Mesenchymal stem cell (in vitro differentiated cells and primary cell): Measurements from ENCODE around the gene TTC21B.
A peak's percentile ranks its signal among the peaks of the same experiment; 100 is the strongest.

Source experiments
- DNase-seq: peaks from one replicate; pipeline ENCODE4 v3.0.0-alpha.2; 2013
- H2AFZ ChIP-seq: one replicate; pipeline ENCODE4 v1.6.1; 2013; ENCODE audit warnings: low read depth, mild to moderate bottlenecking, control low read depth, inconsistent platforms, low read length, moderate library complexity
- H2AK5ac ChIP-seq: 2 replicates; pipeline ENCODE4 v1.6.1; 2013; ENCODE audit warnings: low read length, moderate library complexity, mild to moderate bottlenecking, inconsistent platforms; ENCODE audit not compliant: severe bottlenecking
- H2BK120ac ChIP-seq: one replicate; pipeline ENCODE4 v1.6.1; 2013; ENCODE audit warnings: low read depth, mild to moderate bottlenecking, inconsistent platforms, low read length, moderate library complexity
- H2BK12ac ChIP-seq, 2 experiments: one replicate each; pipeline ENCODE4 v1.6.1; 2013; ENCODE audit warnings: inconsistent platforms in 2 of 2, low read length in 2 of 2, mild to moderate bottlenecking in 2 of 2, moderate library complexity in 2 of 2, control low read depth in 1 of 2
- H2BK15ac ChIP-seq: one replicate; pipeline ENCODE4 v1.6.1; 2013; ENCODE audit warnings: mild to moderate bottlenecking, low read depth, inconsistent platforms; ENCODE audit not compliant: poor library complexity, severe bottlenecking
- H2BK5ac ChIP-seq: 2 replicates; pipeline ENCODE4 v1.6.1; 2013; ENCODE audit warnings: low read depth, mild to moderate bottlenecking, low read length, control low read depth, inconsistent platforms; ENCODE audit not compliant: poor library complexity, severe bottlenecking
- H3K14ac ChIP-seq, 2 experiments: one replicate each; pipeline ENCODE4 v1.6.1; 2013; ENCODE audit warnings: inconsistent platforms in 2 of 2, low read length in 2 of 2, control low read depth in 1 of 2, mild to moderate bottlenecking in 1 of 2, moderate library complexity in 1 of 2
- H3K18ac ChIP-seq, 2 experiments: one replicate each; pipeline ENCODE4 v1.6.1; 2013; ENCODE audit warnings: inconsistent platforms in 2 of 2, low read length in 2 of 2, control low read depth in 1 of 2, low read depth in 1 of 2, mild to moderate bottlenecking in 1 of 2
- H3K23ac ChIP-seq, 2 experiments: one replicate each; pipeline ENCODE4 v1.6.1; 2013; ENCODE audit warnings: inconsistent platforms in 2 of 2, low read length in 2 of 2, mild to moderate bottlenecking in 2 of 2, moderate library complexity in 2 of 2, control low read depth in 1 of 2
- H3K27ac ChIP-seq: 2 replicates; pipeline ENCODE4 v1.5.1; 2013; ENCODE audit warnings: mild to moderate bottlenecking, moderate library complexity, low read length, control low read depth, inconsistent platforms; ENCODE audit not compliant: poor library complexity, severe bottlenecking
- H3K27me3 ChIP-seq, 2 experiments: 2 replicates each; pipeline versions ENCODE4 v1.6.1 to v1.7.0; 2013; ENCODE audit warnings: low read length in 2 of 2, mild to moderate bottlenecking in 2 of 2, moderate library complexity in 2 of 2, control low read depth in 1 of 2, inconsistent platforms in 1 of 2; ENCODE audit not compliant: control insufficient read depth in 1 of 2, insufficient read depth in 1 of 2
- H3K36me3 ChIP-seq, 2 experiments: 2 replicates each; pipeline versions ENCODE4 v1.6.1 to v1.7.0; 2013; ENCODE audit warnings: low read length in 2 of 2, control low read depth in 1 of 2, inconsistent platforms in 1 of 2, low read depth in 1 of 2, mild to moderate bottlenecking in 1 of 2; ENCODE audit not compliant: insufficient read depth in 2 of 2, control insufficient read depth in 1 of 2
- H3K4ac ChIP-seq, 2 experiments: one replicate each; pipeline ENCODE4 v1.6.1; 2013; ENCODE audit warnings: inconsistent platforms in 2 of 2, low read length in 2 of 2, mild to moderate bottlenecking in 2 of 2, moderate library complexity in 2 of 2, control low read depth in 1 of 2, low read depth in 1 of 2
- H3K4me1 ChIP-seq: 2 replicates; pipeline ENCODE4 v1.6.1; 2013; ENCODE audit warnings: low read depth, low read length, control low read depth; ENCODE audit not compliant: control insufficient read depth, insufficient read depth
- H3K4me2 ChIP-seq: 2 replicates; pipeline ENCODE4 v1.6.1; 2013; ENCODE audit warnings: low read length, mild to moderate bottlenecking, inconsistent platforms; ENCODE audit not compliant: poor library complexity, severe bottlenecking
- H3K4me3 ChIP-seq, 2 experiments: 2 replicates each; pipeline versions ENCODE4 v1.5.1 to v1.7.0; 2013; ENCODE audit warnings: low read length in 2 of 2, mild to moderate bottlenecking in 2 of 2, control low read depth in 1 of 2, low read depth in 1 of 2; ENCODE audit not compliant: insufficient read depth in 1 of 2
- H3K79me1 ChIP-seq: replicated peaks from 2 replicates; pipeline ENCODE4 v1.6.1; 2013; ENCODE audit warnings: mild to moderate bottlenecking, control low read depth, low read length, inconsistent platforms; ENCODE audit not compliant: poor library complexity, severe bottlenecking
- H3K9ac ChIP-seq: 2 replicates; pipeline ENCODE4 v1.7.0; 2013; ENCODE audit warnings: mild to moderate bottlenecking, low read length, moderate library complexity
- H3K9me3 ChIP-seq: 2 replicates; pipeline ENCODE4 v1.7.0; 2013; ENCODE audit warnings: mild to moderate bottlenecking, low read length; ENCODE audit not compliant: control insufficient read depth
- H4K8ac ChIP-seq: one replicate; pipeline ENCODE4 v1.6.1; 2013; ENCODE audit warnings: inconsistent platforms, mild to moderate bottlenecking, low read length, moderate library complexity
- H4K91ac ChIP-seq: one replicate; pipeline ENCODE4 v1.6.1; 2013; ENCODE audit warnings: mild to moderate bottlenecking, low read length, inconsistent platforms
- WGBS: methylation state at CpG from one replicate; pipeline ENCODE4 v1.1.7; 2013; ENCODE audit warnings: mixed read lengths; 5-methylcytosine and 5-hydroxymethylcytosine counted together

Gene TTC21B

GRCh38 chr2:165889158-165889557 is 64.4 kb downstream of the TTC21B start:
- Histone ChIP-seq H4K8ac (no peak overlapping the region), H3K27me3 (no peaks in the 10 kb centered on the region), H3K23ac (no peak overlapping the region), H2AK5ac (no peak overlapping the region), H3K18ac (no peak overlapping the region), H3K4me1 (no peaks in the 10 kb centered on the region), H2AFZ (no peak overlapping the region), H2BK12ac (no peak overlapping the region), H2BK120ac (no peak overlapping the region), H3K4me2 (no peak overlapping the region), H3K9me3 (no peaks in the 10 kb centered on the region), H2BK15ac (no peak overlapping the region), H3K36me3 (peaks cover 7 to 45% of the 10 kb centered on the region in 2 experiments), H3K27ac (no peak overlapping the region), H4K91ac (no peak overlapping the region), H3K14ac (no peak overlapping the region), H3K4ac (no peak overlapping the region), H3K4me3 (no peak overlapping the region), H3K79me1 (peaks cover 4% of the 10 kb centered on the region), H3K9ac (no peak overlapping the region), H2BK5ac (no peak overlapping the region)
- WGBS: 86% methylated on average over 1 of the region's 1 CpG
- DNase-seq: no peak

- no peak overlapping the region for H2AFZ ChIP-seq
- H3K4me3 ChIP-seq: no peak overlapping the region
- H3K9me3 ChIP-seq: no peaks in the 10 kb centered on the region
- no peak overlapping the region for H2BK5ac ChIP-seq
- no peak overlapping the region for H2AK5ac ChIP-seq
- no peak overlapping the region for H2BK12ac ChIP-seq
- 100% methylated on average over 2 of the region's 2 CpGs for WGBS
- H3K14ac ChIP-seq: no peak overlapping the region
- no peak overlapping the region for H4K91ac ChIP-seq
- no peak overlapping the region for H2BK120ac ChIP-seq
- H3K4me1 ChIP-seq: no peaks in the 10 kb centered on the region
- no peak overlapping the region for H3K23ac ChIP-seq
- H3K4me2 ChIP-seq: no peak overlapping the region
- no peak overlapping the region for H4K8ac ChIP-seq
- peak; percentile 30 for DNase-seq
- H3K79me1 ChIP-seq: peaks cover 4% of the 10 kb centered on the region
- no peak overlapping the region for H2BK15ac ChIP-seq
- H3K27me3 ChIP-seq: no peaks in the 10 kb centered on the region
- H3K18ac ChIP-seq: no peak overlapping the region
- H3K9ac ChIP-seq: no peak overlapping the region
- H3K27ac ChIP-seq: no peak overlapping the region
- H3K36me3 ChIP-seq: peaks cover 7 to 49% of the 10 kb centered on the region in 2 experiments
- H3K4ac ChIP-seq: no peak overlapping the region
Observed at GRCh38 chr2:165888171-165888570, 65.4 kb downstream of the TTC21B start.

DNA sequence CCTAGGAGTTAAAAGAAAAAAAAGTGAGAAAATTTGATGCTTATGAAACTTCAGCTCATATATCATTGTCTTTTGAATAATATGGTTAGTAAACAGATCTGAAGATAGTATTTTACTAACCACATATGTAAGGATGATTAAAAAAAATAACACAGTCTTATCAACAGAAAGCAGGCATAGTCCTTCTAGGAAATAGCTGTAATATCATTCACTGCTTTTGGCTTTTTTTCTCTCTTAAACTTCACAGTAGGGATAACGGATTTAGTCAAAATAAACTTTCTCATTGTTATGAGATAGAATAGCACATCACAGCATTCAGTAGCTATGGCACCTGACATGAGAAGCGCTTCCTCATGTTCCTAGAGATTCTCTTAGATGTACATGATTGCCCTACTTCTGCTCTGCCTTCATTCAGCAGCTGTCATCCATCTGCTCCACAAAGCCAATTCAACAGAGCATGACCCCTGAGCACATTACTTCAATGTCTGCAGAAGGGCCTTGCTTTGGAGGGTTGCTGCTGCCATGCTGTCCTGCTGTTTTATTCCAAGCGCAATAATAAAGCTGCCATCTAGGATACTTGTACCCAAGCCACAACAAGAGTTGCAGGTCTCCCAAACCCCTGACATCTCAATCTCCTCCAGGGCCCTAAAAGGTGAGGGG is 67.0 kb downstream of the TTC21B start:
- H3K9me3 ChIP-seq: no peaks in the 10 kb centered on the region
- no peak overlapping the region for H2BK12ac ChIP-seq
- H3K27ac ChIP-seq: no peak overlapping the region
- no peak overlapping the region for H3K4me3 ChIP-seq
- H3K4me1 ChIP-seq: no peaks in the 10 kb centered on the region
- no peak overlapping the region for H2AK5ac ChIP-seq
- H3K4ac ChIP-seq: no peak overlapping the region
- peaks cover 4% of the 10 kb centered on the region for H3K79me1 ChIP-seq
- H2BK120ac ChIP-seq: no peak overlapping the region
- H4K91ac ChIP-seq: no peak overlapping the region
- no peaks in the 10 kb centered on the region for H3K27me3 ChIP-seq
- no peak for DNase-seq
- no peak overlapping the region for H3K23ac ChIP-seq
- 99% methylated on average over 3 of the region's 3 CpGs for WGBS
- no peak overlapping the region for H3K18ac ChIP-seq
- H4K8ac ChIP-seq: no peak overlapping the region
- no peak overlapping the region for H2BK5ac ChIP-seq
- H3K9ac ChIP-seq: no peak overlapping the region
- peaks cover 7 to 52% of the 10 kb centered on the region in 2 experiments for H3K36me3 ChIP-seq
- H3K14ac ChIP-seq: no peak overlapping the region
- H2AFZ ChIP-seq: no peak overlapping the region
- H3K4me2 ChIP-seq: no peak overlapping the region
- no peak overlapping the region for H2BK15ac ChIP-seq

GRCh38 chr2:165877565-165878550 is 75.7 kb downstream of the TTC21B start:
- H3K27ac ChIP-seq: no peak overlapping the region
- H2AFZ ChIP-seq: no peak overlapping the region
- no peaks in the 10 kb centered on the region for H3K79me1 ChIP-seq
- no peak overlapping the region for H3K4me2 ChIP-seq
- H3K18ac ChIP-seq: no peak overlapping the region
- WGBS: no CpG with 5 or more reads among the region's 6 CpGs
- H4K8ac ChIP-seq: no peak overlapping the region
- no peak overlapping the region for H4K91ac ChIP-seq
- no peak overlapping the region for H3K14ac ChIP-seq
- no peaks in the 10 kb centered on the region for H3K27me3 ChIP-seq
- peak; percentile 29 for DNase-seq
- no peak overlapping the region for H3K9ac ChIP-seq
- no peak overlapping the region for H3K23ac ChIP-seq
- no peaks in the 10 kb centered on the region for H3K9me3 ChIP-seq
- H2BK15ac ChIP-seq: no peak overlapping the region
- H2BK120ac ChIP-seq: no peak overlapping the region
- no peak overlapping the region for H2BK5ac ChIP-seq
- H3K4me1 ChIP-seq: no peaks in the 10 kb centered on the region
- no peak overlapping the region for H3K4ac ChIP-seq
- no peak overlapping the region for H2AK5ac ChIP-seq
- H2BK12ac ChIP-seq: no peak overlapping the region
- peaks cover 0 to 29% of the 10 kb centered on the region in 2 experiments for H3K36me3 ChIP-seq
- H3K4me3 ChIP-seq: no peak overlapping the region
